Esophagus muscularis mucosa (tissue), 4 donors: ENCODE data around the gene KIR3DL2. TPM values are rescaled to one million over a fixed set of nuclear protein-coding genes. Genes with fewer than 3 reads are reported as not detected.
"Not testable (repeated sequence)": the region's sequence is repeated elsewhere in the genome, so short reads cannot be mapped to it uniquely, and the experiment has no call there.

ENCODE experiments used
- DNase-seq: peaks from one replicate; pipeline ENCODE4 v3.0.0-alpha.2; 2017; ENCODE audit errors: extremely low spot score
- H3K27ac ChIP-seq, 4 donors: fragments of 200-600 bp; sonication (generic); replicated peaks in 1 of 4; 1 replicate in 3 of 4; 2 replicates in 1 of 4; pipeline ENCODE4 v1.5.1; 2016 to 2019; ENCODE audit warnings: mild to moderate bottlenecking in 1 of 4
- H3K27me3 ChIP-seq, 4 donors: fragments of 200-600 bp; sonication (generic); one replicate each; pipeline versions ENCODE4 v1.5.1 to v1.6.0; 2016 to 2019
- H3K36me3 ChIP-seq, 4 donors: fragments of 200-600 bp; sonication (generic); one replicate each; pipeline ENCODE4 v1.5.1; 2016 to 2019
- H3K4me1 ChIP-seq, 4 donors: fragments of 200-600 bp; sonication (generic); one replicate each; pipeline ENCODE4 v1.5.1; 2016 to 2019
- H3K4me3 ChIP-seq, 4 donors: fragments of 200-600 bp; sonication (generic); 1 replicate in 2 of 4; 2 replicates in 2 of 4; pipeline ENCODE4 v1.5.1; 2016 to 2019; ENCODE audit warnings: mild to moderate bottlenecking in 4 of 4, moderate library complexity in 1 of 4
- H3K9me3 ChIP-seq, 4 donors: fragments of 200-600 bp; sonication (generic); 1 replicate in 3 of 4; 2 replicates in 1 of 4; pipeline ENCODE4 v1.5.1; 2016 to 2019
- CTCF ChIP-seq, 3 experiments: fragments of 200-600 bp in 2 of 3; fragments of 450-650 bp in 1 of 3; sonication (generic) in 2 of 3; IDR thresholded peaks; one replicate each; pipeline ENCODE4 v1.5.1; 2017 to 2019; ENCODE audit warnings: antibody characterized with exemption in 3 of 3, mild to moderate bottlenecking in 2 of 3, moderate library complexity in 1 of 3
- EP300 ChIP-seq: sonication (generic); formaldehyde crosslinking; IDR thresholded peaks from one replicate; pipeline ENCODE4 v1.6.1; 2017; ENCODE audit warnings: antibody characterized with exemption
- POLR2A ChIP-seq: fragments of 450-650 bp; IDR thresholded peaks from one replicate; pipeline ENCODE4 v1.6.1; 2017; ENCODE audit warnings: antibody characterized with exemption, moderate library complexity, mild to moderate bottlenecking, low read depth
- POLR2AphosphoS5 ChIP-seq, 2 donors: sonication (generic); formaldehyde crosslinking; IDR thresholded peaks; one replicate each; pipeline ENCODE4 v1.6.1; 2017; ENCODE audit warnings: antibody characterized with exemption in 2 of 2
- WGBS: methylation state at CpG from one replicate; pipeline ENCODE4 v1.1.5; 2018; 5-methylcytosine and 5-hydroxymethylcytosine counted together
- intact Hi-C: fragments of 100-400 bp; cut with DNase I; formaldehyde crosslinking; loops from one replicate; pipeline ENCODE4 v1.15.1; 2023
- small RNA-seq, 3 donors: library from RNA; depleted of rRNA; stranded (forward); fragments of <200 nt; gene quantifications; one replicate each; pipeline ENCODE3, GENCODE V24; 2016
- total RNA-seq, 4 donors: library from RNA; depleted of rRNA; stranded (reverse); fragments of >200 nt; gene quantifications; one replicate each; pipeline versions ENCODE4 v1.1.0 to v1.2.1, GENCODE V29; 2016

The KIR3DL2 gene
- total RNA-seq, 4 donors from 2014 or later = not detected

GRCh38 chr19:54905421-54905802 is 55.2 kb downstream of the KIR3DL2 start:
- 41% methylated on average over 5 of the region's 5 CpGs for WGBS
- DNase-seq = no peak
- H3K4me3 ChIP-seq = no peak overlapping the region
- TF ChIP-seq POLR2AphosphoS5 (IDR thresholded peaks at IDR 0.05) (no peak), POLR2A (no peak), CTCF (IDR thresholded peaks at IDR 0.05) (no peak), EP300 (no peak)
- no peaks in the 10 kb centered on the region for H3K9me3 ChIP-seq
- no peaks in the 10 kb centered on the region for H3K4me1 ChIP-seq
- no peak overlapping the region for H3K27ac ChIP-seq
- intact Hi-C loops = no loop called here
- peaks cover 0 to 27% (median 0%) of the 10 kb centered on the region in 4 donors for H3K27me3 ChIP-seq
- H3K36me3 ChIP-seq = no peaks in the 10 kb centered on the region

- Histone ChIP-seq H3K4me1 (no peaks in the 10 kb centered on the region), H3K27ac (no peak within 1 kb of the TSS), H3K4me3 (no peak within 1 kb of the TSS), H3K27me3 (peaks cover 0 to 24% (median 0%) of the 10 kb centered on the region in 4 donors), H3K36me3 (no peaks in the 10 kb centered on the region), H3K9me3 (no peaks in the 10 kb centered on the region)
- no peak for DNase-seq
- 46% methylated on average over 18 of the region's 22 CpGs for WGBS
- TF ChIP-seq CTCF (IDR thresholded peaks at IDR 0.05) (no peak), POLR2A (no peak), EP300 (no peak), POLR2AphosphoS5 (IDR thresholded peaks at IDR 0.05) (no peak)
- intact Hi-C loops = no loop called here
Measured at GRCh38 chr19:54905803-54906511, 55.7 kb downstream of the KIR3DL2 start, which contains the start of gene NCR1. TSS of gene NCR1 (plus strand) at chr19:54906148. CDS start at chr19:54906188, 40 bp downstream.

- 93% methylated on average over 6 of the region's 7 CpGs for WGBS
- TF ChIP-seq POLR2AphosphoS5 (IDR thresholded peaks at IDR 0.05) = no peak
- TF ChIP-seq POLR2A = no peak
- TF ChIP-seq CTCF (IDR thresholded peaks at IDR 0.05) = no peak
- no peak for TF ChIP-seq EP300
- DNase-seq = no peak
- Histone ChIP-seq H3K4me3 (no peak overlapping the region), H3K4me1 (no peaks in the 10 kb centered on the region), H3K27ac (no peak overlapping the region), H3K9me3 (no peaks in the 10 kb centered on the region), H3K27me3 (peaks cover 0 to 28% (median 0%) of the 10 kb centered on the region in 4 donors), H3K36me3 (no peaks in the 10 kb centered on the region)
- intact Hi-C loops = no loop called here
Measured at GRCh38 chr19:54906819-54907218, 56.6 kb downstream of the KIR3DL2 start.

GRCh38 chr19:54907899-54908298 is 57.7 kb downstream of the KIR3DL2 start:
- H3K36me3 ChIP-seq, H3K27ac ChIP-seq, H3K9me3 ChIP-seq, intact Hi-C loops, H3K4me3 ChIP-seq, DNase-seq, H3K4me1 ChIP-seq: not testable (repeated sequence)
- 86% methylated on average over 5 of the region's 5 CpGs for WGBS
- peaks cover 0 to 31% (median 0%) of the 10 kb centered on the region in 4 donors for H3K27me3 ChIP-seq

Small RNA genes within 50 kb of the gene (small RNA-seq; reads per million reads assigned to genes)
- 0 to 0.19 (median 0.08) reads per million in 3 donors for gene RNU6-222P

Other genes starting within 250 kb of the KIR3DL2 start
- 1 to 10 TPM; 1.4 to 5.0 (median 2.7) TPM for gene LILRB1, start 220.0 kb upstream of the KIR3DL2 start, total RNA-seq
- gene LILRB4, start 187.5 kb upstream of the KIR3DL2 start, total RNA-seq = 10 to 100 TPM in 1 of 4 donors, 1 to 10 TPM in 3; 4.9 to 16.2 (median 6.5) TPM
- gene KIR3DL3, start 126.0 kb upstream of the KIR3DL2 start, total RNA-seq = not detected
- not detected for gene KIR2DL3, start 111.9 kb upstream of the KIR3DL2 start, total RNA-seq
- not detected for gene KIR2DL1, start 80.7 kb upstream of the KIR3DL2 start, total RNA-seq
- gene KIR2DL4, start 46.8 kb upstream of the KIR3DL2 start, total RNA-seq = not detected
- not detected for gene KIR3DL1, start 34.0 kb upstream of the KIR3DL2 start, total RNA-seq
- gene KIR2DS4, start 17.8 kb upstream of the KIR3DL2 start, total RNA-seq = not detected
- 1 to 10 TPM in 2 of 4 donors, under 1 TPM in 1, not detected in 1; 0.29 to 6.3 (median 1.4) TPM for gene FCAR, start 23.8 kb downstream of the KIR3DL2 start, total RNA-seq
- gene NCR1, start 55.7 kb downstream of the KIR3DL2 start, total RNA-seq = under 1 TPM in 1 of 4 donors, not detected in 3; 0.33 TPM
- not detected for gene NLRP7, start 97.1 kb downstream of the KIR3DL2 start, total RNA-seq
- gene NLRP2, start 115.9 kb downstream of the KIR3DL2 start, total RNA-seq = under 1 TPM in 2 of 4 donors, not detected in 2; 0.42 to 0.50 TPM
- under 1 TPM in 2 of 4 donors, not detected in 2; 0.13 to 0.29 TPM for gene GP6, start 187.8 kb downstream of the KIR3DL2 start, total RNA-seq
- gene RDH13, start 212.7 kb downstream of the KIR3DL2 start, total RNA-seq = 10 to 100 TPM; 11.1 to 16.4 (median 12.3) TPM
- 1 to 10 TPM; 1.0 to 8.7 (median 1.2) TPM for gene EPS8L1, start 225.4 kb downstream of the KIR3DL2 start, total RNA-seq